ENCODE measurements around the gene MAB21L2. TPM values are rescaled to one million over a fixed set of nuclear protein-coding genes. Genes with fewer than 3 reads are reported as not detected.

Gene MAB21L2
- total RNA-seq, 2 donors from 2014 or later: 1.6 to 7.3 TPM

DNA sequence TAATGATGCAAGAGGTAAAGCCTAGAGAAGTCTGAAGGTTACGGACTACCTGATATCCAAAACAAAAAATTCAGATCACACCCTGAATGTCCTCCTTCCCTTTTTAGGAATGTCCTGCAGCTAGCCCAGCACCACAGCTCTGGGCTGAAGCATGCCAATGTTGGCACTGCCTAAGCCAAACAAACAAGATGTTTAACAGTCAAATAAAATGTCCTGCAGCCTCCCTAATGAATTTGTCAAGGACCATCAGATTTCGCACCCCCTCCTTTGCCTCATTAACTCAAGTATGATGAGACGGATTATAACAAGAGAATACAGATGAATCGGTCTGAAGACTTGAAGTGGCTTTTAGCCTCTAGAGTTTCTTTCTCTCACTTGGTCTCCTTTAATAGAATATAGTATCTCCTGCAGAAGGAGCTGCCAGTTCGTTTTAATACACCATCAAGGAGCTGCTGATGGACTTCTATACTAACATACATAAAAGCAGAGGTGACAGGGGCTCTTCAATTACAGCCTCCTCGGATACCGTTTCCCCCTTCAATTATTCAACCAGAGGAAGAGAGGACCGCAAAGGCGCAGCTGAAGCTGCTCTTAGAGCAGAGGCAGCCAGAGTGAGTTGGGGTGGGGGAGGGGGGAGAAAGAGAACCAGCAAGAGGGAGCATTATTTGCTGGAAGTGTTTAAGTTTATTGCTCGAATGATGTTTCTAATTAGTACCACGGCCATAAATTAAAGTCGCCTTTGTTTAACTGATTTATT lies 3.0 kb upstream of the MAB21L2 start:
- TF ChIP-seq, protein P1, sequence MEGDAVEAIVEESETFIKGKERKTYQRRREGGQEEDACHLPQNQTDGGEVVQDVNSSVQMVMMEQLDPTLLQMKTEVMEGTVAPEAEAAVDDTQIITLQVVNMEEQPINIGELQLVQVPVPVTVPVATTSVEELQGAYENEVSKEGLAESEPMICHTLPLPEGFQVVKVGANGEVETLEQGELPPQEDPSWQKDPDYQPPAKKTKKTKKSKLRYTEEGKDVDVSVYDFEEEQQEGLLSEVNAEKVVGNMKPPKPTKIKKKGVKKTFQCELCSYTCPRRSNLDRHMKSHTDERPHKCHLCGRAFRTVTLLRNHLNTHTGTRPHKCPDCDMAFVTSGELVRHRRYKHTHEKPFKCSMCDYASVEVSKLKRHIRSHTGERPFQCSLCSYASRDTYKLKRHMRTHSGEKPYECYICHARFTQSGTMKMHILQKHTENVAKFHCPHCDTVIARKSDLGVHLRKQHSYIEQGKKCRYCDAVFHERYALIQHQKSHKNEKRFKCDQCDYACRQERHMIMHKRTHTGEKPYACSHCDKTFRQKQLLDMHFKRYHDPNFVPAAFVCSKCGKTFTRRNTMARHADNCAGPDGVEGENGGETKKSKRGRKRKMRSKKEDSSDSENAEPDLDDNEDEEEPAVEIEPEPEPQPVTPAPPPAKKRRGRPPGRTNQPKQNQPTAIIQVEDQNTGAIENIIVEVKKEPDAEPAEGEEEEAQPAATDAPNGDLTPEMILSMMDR (IDR thresholded peaks at IDR 0.05): no peak

DNA sequence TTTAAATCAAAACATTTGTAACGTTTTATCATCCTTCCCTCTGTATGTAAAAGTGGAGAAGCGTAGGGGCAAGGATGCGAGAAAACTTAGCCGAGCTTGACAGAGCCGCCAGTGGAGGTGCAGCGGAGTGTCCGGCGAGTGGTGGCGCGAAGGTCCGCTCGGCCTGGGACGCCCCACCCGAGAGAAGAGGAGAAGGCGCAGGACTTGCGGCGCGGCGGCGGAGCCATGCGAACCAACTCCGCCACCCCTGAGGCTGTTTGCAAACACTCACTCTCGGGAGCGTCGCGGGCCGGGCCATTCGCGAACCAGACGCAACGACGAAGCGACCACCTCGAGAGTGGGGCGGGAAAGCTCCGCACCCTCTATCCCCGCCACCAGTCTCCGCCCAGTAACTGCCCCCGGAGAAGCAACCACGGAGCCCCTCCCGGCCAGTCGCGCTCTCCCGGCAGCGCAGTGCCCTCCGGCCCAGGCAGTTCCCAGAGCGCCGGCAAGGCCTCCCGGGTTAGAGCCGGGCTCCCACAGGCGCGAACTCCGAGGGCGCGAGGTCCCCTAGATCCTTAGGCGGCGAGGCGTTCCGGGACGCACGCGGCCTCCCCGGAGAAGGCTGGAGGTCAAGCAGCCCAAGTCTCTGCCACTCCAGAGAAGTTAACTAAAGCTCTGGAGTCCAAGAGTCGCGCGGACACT lies 2.3 kb upstream of the MAB21L2 start:
- peaks cover 0 to 17% of the 10 kb centered on the region in 2 donors for H3K4me1 ChIP-seq
- peak overlapping the region; percentile 34 to 53 for H3K4me3 ChIP-seq
- H3K9me3 ChIP-seq: no peaks in the 10 kb centered on the region
- DNase-seq (ENCODE audit: low spot score): no peak
- TF ChIP-seq, protein P1 (IDR thresholded peaks at IDR 0.05): no peak
- H3K36me3 ChIP-seq: no peaks in the 10 kb centered on the region
- H3K27ac ChIP-seq: peak overlapping the region in 1 of 2 donors; percentile 46
- no peaks in the 10 kb centered on the region for H3K27me3 ChIP-seq

More for the DNA sequence above, 3.0 kb upstream of the MAB21L2 start:
- no peaks in the 10 kb centered on the region for H3K27me3 ChIP-seq
- DNase-seq (ENCODE audit: low spot score): no peak
- H3K36me3 ChIP-seq: no peaks in the 10 kb centered on the region
- H3K9me3 ChIP-seq: no peaks in the 10 kb centered on the region
- peak overlapping the region; percentile 34 to 53 for H3K4me3 ChIP-seq
- H3K4me1 ChIP-seq: peaks cover 0 to 15% of the 10 kb centered on the region in 2 donors
- no peak overlapping the region for H3K27ac ChIP-seq

DNA sequence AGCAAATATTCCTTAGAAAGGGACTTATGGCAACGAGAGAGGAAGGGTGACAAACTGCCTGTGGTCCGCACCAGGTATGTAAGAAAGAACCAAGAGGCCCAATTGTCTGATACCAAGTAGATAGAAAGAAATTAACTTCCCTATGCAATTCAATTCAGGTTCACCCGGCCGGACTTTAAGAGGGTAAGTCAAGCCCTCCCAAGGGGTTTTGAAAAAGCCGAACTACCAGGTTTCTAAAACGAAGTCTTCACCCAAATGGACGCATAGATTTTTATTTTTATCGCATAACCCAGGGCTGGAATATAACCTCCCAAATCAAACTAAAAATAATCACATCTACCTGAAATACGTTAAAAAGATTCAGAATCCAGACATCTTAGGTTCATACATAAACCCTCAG lies 1.6 kb upstream of the MAB21L2 start:
- Histone ChIP-seq H3K27ac (no peak overlapping the region), H3K27me3 (no peaks in the 10 kb centered on the region), H3K4me1 (peaks cover 0 to 17% of the 10 kb centered on the region in 2 donors), H3K9me3 (no peaks in the 10 kb centered on the region), H3K36me3 (no peaks in the 10 kb centered on the region), H3K4me3 (peak overlapping the region in 1 of 2 donors; percentile 53)
- no peak for DNase-seq (ENCODE audit: low spot score)
- TF ChIP-seq, protein P1 (IDR thresholded peaks at IDR 0.05): no peak

DNA sequence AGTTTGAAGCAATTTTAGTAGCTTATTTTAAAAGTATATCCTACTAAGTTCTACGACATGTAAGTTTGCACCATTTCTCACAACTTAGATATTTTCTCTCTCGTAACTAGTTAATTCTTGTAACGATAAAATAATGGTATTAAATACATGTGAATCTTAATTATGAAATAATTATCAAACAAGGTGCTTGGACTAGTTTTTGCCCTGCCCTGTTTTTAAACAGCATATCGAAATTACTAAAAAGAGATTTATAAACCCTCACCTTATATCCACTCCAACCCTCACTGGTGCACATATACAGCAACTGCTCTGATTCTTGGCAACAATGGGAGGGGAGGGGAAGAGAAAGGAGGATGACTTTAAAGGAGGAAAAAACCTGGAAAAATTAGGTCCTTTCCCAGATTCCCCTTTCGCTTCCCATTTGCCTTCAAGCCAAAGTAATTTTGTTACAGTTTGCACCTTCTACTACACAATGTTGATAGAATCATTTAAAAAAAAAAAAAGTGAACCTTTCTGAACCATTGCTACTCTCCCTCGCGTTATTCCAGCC lies 820 bp upstream of the MAB21L2 start:
- TF ChIP-seq, protein P1 (IDR thresholded peaks at IDR 0.05): no peak
- no peak overlapping the region for H3K27ac ChIP-seq
- H3K36me3 ChIP-seq: no peaks in the 10 kb centered on the region
- no peak for DNase-seq (ENCODE audit: low spot score)
- no peaks in the 10 kb centered on the region for H3K27me3 ChIP-seq
- H3K4me3 ChIP-seq: no peak overlapping the region
- peaks cover 0 to 17% of the 10 kb centered on the region in 2 donors for H3K4me1 ChIP-seq
- H3K9me3 ChIP-seq: no peaks in the 10 kb centered on the region

DNA sequence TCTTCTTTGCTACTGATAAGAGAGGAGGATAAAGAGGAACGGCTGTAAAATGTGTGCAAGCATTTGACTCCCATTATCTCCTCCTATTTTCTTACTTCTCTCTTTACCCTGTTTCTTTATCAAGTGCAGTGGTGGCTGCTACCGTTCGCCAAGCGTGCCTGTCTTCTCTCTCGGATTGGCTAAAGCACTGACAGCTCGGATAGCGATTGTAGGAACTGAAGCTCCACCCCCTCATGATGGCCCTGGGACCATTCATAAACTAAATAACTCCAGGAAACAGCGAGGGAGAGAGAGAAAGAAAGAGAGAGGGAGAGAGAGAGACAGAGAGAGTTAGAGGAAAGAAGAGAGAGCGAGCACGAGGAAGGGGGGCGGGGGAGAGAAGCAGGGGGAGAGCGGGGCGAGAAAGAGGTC lies 305 bp upstream of the MAB21L2 start:
- TF ChIP-seq, protein P1 (IDR thresholded peaks at IDR 0.05): no peak

More for the DNA sequence above, 305 bp upstream of the MAB21L2 start:
- no peaks in the 10 kb centered on the region for H3K27me3 ChIP-seq
- DNase-seq (ENCODE audit: low spot score): no peak
- H3K36me3 ChIP-seq: no peaks in the 10 kb centered on the region
- H3K9me3 ChIP-seq: no peaks in the 10 kb centered on the region
- H3K27ac ChIP-seq: no peak overlapping the region
- peaks cover 0 to 17% of the 10 kb centered on the region in 2 donors for H3K4me1 ChIP-seq
- peak overlapping the region; percentile 28 to 51 for H3K4me3 ChIP-seq

All from right atrium auricular region (tissue), 2 donors.